HG03060 (cell line): ENCODE data around the gene LCK.
"Not testable (repeated sequence)": the region's sequence is repeated elsewhere in the genome, so short reads cannot be mapped to it uniquely, and the experiment has no call there.

Source experiments
- ATAC-seq: cut with Tn5 transposase; IDR thresholded peaks from one replicate; pipeline ENCODE4 v1.9.1; 2021; ENCODE audit warnings: low read depth, moderate number of reproducible peaks; ENCODE audit not compliant: unreplicated experiment

LCK gene

GRCh38 chr1:32239337-32239736 lies 11.7 kb upstream of the LCK start:
- no peak for ATAC-seq

GRCh38 chr1:32239790-32240139 lies 11.3 kb upstream of the LCK start:
- ATAC-seq: no peak

- ATAC-seq: no peak
Observed at GRCh38 chr1:32240140-32240951, 10.7 kb upstream of the LCK start.

GRCh38 chr1:32241001-32241763 lies 9.9 kb upstream of the LCK start:
- ATAC-seq: no peak

- ATAC-seq: no peak
Observed at GRCh38 chr1:32242341-32242851, 8.7 kb upstream of the LCK start.

- ATAC-seq: no peak
Observed at GRCh38 chr1:32246888-32247273, 4.2 kb upstream of the LCK start, which contains the start of gene FAM167B. TSS of gene FAM167B (plus strand) at chr1:32247222. CDS start at chr1:32247422, 200 bp downstream.

GRCh38 chr1:32247452-32247851 lies 3.6 kb upstream of the LCK start:
- ATAC-seq: no peak

GRCh38 chr1:32247983-32248889 lies 2.8 kb upstream of the LCK start:
- no peak for ATAC-seq

- ATAC-seq: no peak
Observed at GRCh38 chr1:32249831-32250525, 1.1 kb upstream of the LCK start.

GRCh38 chr1:32255072-32256071 lies 4.3 kb downstream of the LCK start:
- ATAC-seq: no peak

GRCh38 chr1:32256473-32257226 lies 5.6 kb downstream of the LCK start:
- ATAC-seq: no peak

GRCh38 chr1:32257227-32257508 lies 6.1 kb downstream of the LCK start:
- no peak for ATAC-seq

GRCh38 chr1:32263236-32263593 lies 12.2 kb downstream of the LCK start:
- ATAC-seq: not testable (repeated sequence)

- no peak for ATAC-seq
Observed at GRCh38 chr1:32263744-32264143, 12.7 kb downstream of the LCK start.

- no peak for ATAC-seq
Observed at GRCh38 chr1:32265846-32266245, 14.8 kb downstream of the LCK start.

- ATAC-seq: no peak
Observed at GRCh38 chr1:32266921-32267591, 16.0 kb downstream of the LCK start.

- ATAC-seq: no peak
Observed at GRCh38 chr1:32269744-32270143, 18.7 kb downstream of the LCK start.
